Neural cell (in vitro differentiated cells): ENCODE data around the gene SHMT1. TPM values are rescaled to one million over a fixed set of nuclear protein-coding genes. Genes with fewer than 3 reads are reported as not detected.

Experiments used
- H2AFZ ChIP-seq: fragments of 200-600, 300-800 bp; sonication (generic), shearing (Covaris generic); 2 replicates; pipeline ENCODE4 v1.6.0; 2014; ENCODE audit warnings: low read depth, mild to moderate bottlenecking, antibody characterized with exemption, low read length, moderate library complexity
- H3F3A ChIP-seq: fragments of 200-600 bp; shearing (Covaris generic); 2 replicates; pipeline ENCODE4 v1.6.1; 2016; ENCODE audit warnings: mild to moderate bottlenecking, moderate library complexity, mixed read lengths, antibody characterized with exemption, low read length; ENCODE audit not compliant: insufficient read depth, poor library complexity, severe bottlenecking
- H3K27ac ChIP-seq: fragments of 200-600, 300-800 bp; sonication (generic), shearing (Covaris generic); 2 replicates; pipeline ENCODE4 v1.5.1; 2014; ENCODE audit warnings: mild to moderate bottlenecking, low read length, moderate library complexity
- H3K27me3 ChIP-seq: fragments of 300-800, 200-600 bp; sonication (generic), shearing (Covaris generic); 2 replicates; pipeline ENCODE4 v1.6.0; 2014; ENCODE audit warnings: mild to moderate bottlenecking, low read depth, low read length, moderate library complexity; ENCODE audit not compliant: insufficient read depth
- H3K36me3 ChIP-seq: fragments of 300-800, 200-600 bp; sonication (generic), shearing (Covaris generic); 2 replicates; pipeline ENCODE4 v1.5.1; 2014; ENCODE audit warnings: mild to moderate bottlenecking, antibody characterized with exemption, low read length, moderate library complexity; ENCODE audit not compliant: insufficient read depth
- H3K4me2 ChIP-seq: fragments of 300-800, 200-600 bp; sonication (generic), shearing (Covaris generic); 2 replicates; pipeline ENCODE4 v1.6.0; 2014; ENCODE audit warnings: mild to moderate bottlenecking, low read length
- H3K4me3 ChIP-seq: fragments of 300-800, 200-600 bp; sonication (generic), shearing (Covaris generic); 2 replicates; pipeline ENCODE4 v1.5.1; 2014; ENCODE audit warnings: mild to moderate bottlenecking, low read length, moderate library complexity
- H3K79me2 ChIP-seq: fragments of 200-600 bp; shearing (Covaris generic); replicated peaks from 2 replicates; pipeline ENCODE4 v1.6.0; 2014; ENCODE audit warnings: mild to moderate bottlenecking, low read length, moderate library complexity; ENCODE audit not compliant: insufficient read depth
- H3K9ac ChIP-seq: fragments of 300-800, 200-600 bp; sonication (generic), shearing (Covaris generic); 2 replicates; pipeline ENCODE4 v1.6.1; 2016; ENCODE audit warnings: mild to moderate bottlenecking, low read length, mixed read lengths
- H3K9me2 ChIP-seq: fragments of 200-600 bp; shearing (Covaris generic); 2 replicates; pipeline ENCODE4 v1.6.1; 2016; ENCODE audit warnings: mild to moderate bottlenecking, low read length, mixed read lengths; ENCODE audit not compliant: insufficient read depth
- H3K9me3 ChIP-seq: fragments of 200-600, 300-800 bp; sonication (generic), shearing (Covaris generic); 2 replicates; pipeline ENCODE4 v1.6.1; 2016; ENCODE audit warnings: mild to moderate bottlenecking, mixed run types, low read length, moderate library complexity, mixed read lengths
- H4K20me1 ChIP-seq: fragments of 200-600 bp; shearing (Covaris generic); 2 replicates; pipeline ENCODE4 v1.6.1; 2016; ENCODE audit warnings: mild to moderate bottlenecking, mixed run types; ENCODE audit not compliant: insufficient read depth
- EP300 ChIP-seq: fragments of 450-650 bp; conservative IDR thresholded peaks from 2 replicates; pipeline ENCODE4 v1.6.1; 2014; ENCODE audit warnings: antibody characterized with exemption, mild to moderate bottlenecking, moderate library complexity; ENCODE audit not compliant: poor library complexity, severe bottlenecking
- EZH2 ChIP-seq: fragments of 200-600, 300-800 bp; shearing (Covaris generic), sonication (generic); IDR thresholded peaks from 2 replicates; pipeline ENCODE4 v1.6.1; 2014; ENCODE audit warnings: antibody characterized with exemption, low read length, borderline replicate concordance, mild to moderate bottlenecking; ENCODE audit not compliant: insufficient read depth, poor library complexity, severe bottlenecking
- MXI1 ChIP-seq: fragments of 450-650 bp; conservative IDR thresholded peaks from 2 replicates; pipeline ENCODE4 v1.6.1; 2014; ENCODE audit warnings: antibody characterized with exemption, mild to moderate bottlenecking; ENCODE audit not compliant: poor library complexity, severe bottlenecking
- POLR2AphosphoS5 ChIP-seq: IDR thresholded peaks from 2 replicates; pipeline ENCODE4 v1.6.1; 2012
- RAD21 ChIP-seq: fragments of 450-650 bp; conservative IDR thresholded peaks from 2 replicates; pipeline ENCODE4 v1.6.1; 2014; ENCODE audit warnings: antibody characterized with exemption, mild to moderate bottlenecking, moderate library complexity
- SMC3 ChIP-seq: fragments of 450-650 bp; conservative IDR thresholded peaks from 2 replicates; pipeline ENCODE4 v1.6.1; 2014; ENCODE audit warnings: antibody characterized with exemption, mild to moderate bottlenecking, moderate library complexity; ENCODE audit not compliant: poor library complexity
- TAF1 ChIP-seq: IDR thresholded peaks from 2 replicates; pipeline ENCODE4 v1.6.1; 2012; ENCODE audit warnings: low read depth
- polyA plus RNA-seq: library from polyadenylated mRNA; depleted of rRNA; stranded (reverse); fragments of >200 nt; gene quantifications from 2 replicates; pipeline ENCODE4 v1.2.3, GENCODE V29; 2014
- TF ChIP-seq, protein P1 (sequence below): fragments of 450-650 bp; IDR thresholded peaks from 2 replicates; pipeline ENCODE4 v1.5.1; 2014; ENCODE audit warnings: antibody characterized with exemption, mild to moderate bottlenecking, moderate library complexity; ENCODE audit not compliant: poor library complexity, severe bottlenecking
- TF ChIP-seq, protein P2 (sequence below): IDR thresholded peaks from 2 replicates; pipeline ENCODE4 v1.6.1; 2012; ENCODE audit warnings: borderline replicate concordance

SHMT1 gene
- polyA plus RNA-seq, 1 donor from 2014 or later, result 4.5 TPM

DNA sequence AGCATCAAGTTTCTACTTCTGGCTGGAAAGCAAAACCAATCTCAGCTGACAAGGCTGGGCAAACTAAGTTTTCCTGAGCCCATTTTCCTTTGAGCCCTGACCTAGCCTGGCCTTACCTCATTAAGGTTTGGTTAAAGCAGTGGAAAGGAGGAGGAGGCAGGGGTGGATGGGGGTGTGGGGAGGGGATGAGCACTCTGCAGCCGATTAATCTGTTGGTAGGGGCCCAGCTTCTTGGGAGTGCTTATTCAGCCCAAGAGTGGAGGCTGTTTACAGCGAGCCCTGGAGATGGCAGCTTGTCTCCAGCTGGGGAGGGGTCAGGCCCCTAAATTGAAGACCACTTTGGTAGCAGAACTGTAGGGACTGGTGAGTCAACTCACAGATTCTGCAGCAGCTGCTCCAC, 36.3 kb downstream of the SHMT1 start:
- no peaks in the 10 kb centered on the region for H3K79me2 ChIP-seq
- H2AFZ ChIP-seq, result no peak overlapping the region
- H3K4me3 ChIP-seq, result no peak overlapping the region
- no peaks in the 10 kb centered on the region for H3K27me3 ChIP-seq
- no peaks in the 10 kb centered on the region for H3K9me2 ChIP-seq
- no peak overlapping the region for H3K9ac ChIP-seq
- no peak overlapping the region for H3K4me2 ChIP-seq
- TF ChIP-seq, protein P1, sequence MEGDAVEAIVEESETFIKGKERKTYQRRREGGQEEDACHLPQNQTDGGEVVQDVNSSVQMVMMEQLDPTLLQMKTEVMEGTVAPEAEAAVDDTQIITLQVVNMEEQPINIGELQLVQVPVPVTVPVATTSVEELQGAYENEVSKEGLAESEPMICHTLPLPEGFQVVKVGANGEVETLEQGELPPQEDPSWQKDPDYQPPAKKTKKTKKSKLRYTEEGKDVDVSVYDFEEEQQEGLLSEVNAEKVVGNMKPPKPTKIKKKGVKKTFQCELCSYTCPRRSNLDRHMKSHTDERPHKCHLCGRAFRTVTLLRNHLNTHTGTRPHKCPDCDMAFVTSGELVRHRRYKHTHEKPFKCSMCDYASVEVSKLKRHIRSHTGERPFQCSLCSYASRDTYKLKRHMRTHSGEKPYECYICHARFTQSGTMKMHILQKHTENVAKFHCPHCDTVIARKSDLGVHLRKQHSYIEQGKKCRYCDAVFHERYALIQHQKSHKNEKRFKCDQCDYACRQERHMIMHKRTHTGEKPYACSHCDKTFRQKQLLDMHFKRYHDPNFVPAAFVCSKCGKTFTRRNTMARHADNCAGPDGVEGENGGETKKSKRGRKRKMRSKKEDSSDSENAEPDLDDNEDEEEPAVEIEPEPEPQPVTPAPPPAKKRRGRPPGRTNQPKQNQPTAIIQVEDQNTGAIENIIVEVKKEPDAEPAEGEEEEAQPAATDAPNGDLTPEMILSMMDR, result no peak
- TF ChIP-seq MXI1, result no peak
- TF ChIP-seq SMC3, result no peak
- TF ChIP-seq TAF1, result no peak
- no peak for TF ChIP-seq EP300
- no peak for TF ChIP-seq EZH2
- no peak for TF ChIP-seq POLR2AphosphoS5
- TF ChIP-seq RAD21, result no peak
- TF ChIP-seq, protein P2, sequence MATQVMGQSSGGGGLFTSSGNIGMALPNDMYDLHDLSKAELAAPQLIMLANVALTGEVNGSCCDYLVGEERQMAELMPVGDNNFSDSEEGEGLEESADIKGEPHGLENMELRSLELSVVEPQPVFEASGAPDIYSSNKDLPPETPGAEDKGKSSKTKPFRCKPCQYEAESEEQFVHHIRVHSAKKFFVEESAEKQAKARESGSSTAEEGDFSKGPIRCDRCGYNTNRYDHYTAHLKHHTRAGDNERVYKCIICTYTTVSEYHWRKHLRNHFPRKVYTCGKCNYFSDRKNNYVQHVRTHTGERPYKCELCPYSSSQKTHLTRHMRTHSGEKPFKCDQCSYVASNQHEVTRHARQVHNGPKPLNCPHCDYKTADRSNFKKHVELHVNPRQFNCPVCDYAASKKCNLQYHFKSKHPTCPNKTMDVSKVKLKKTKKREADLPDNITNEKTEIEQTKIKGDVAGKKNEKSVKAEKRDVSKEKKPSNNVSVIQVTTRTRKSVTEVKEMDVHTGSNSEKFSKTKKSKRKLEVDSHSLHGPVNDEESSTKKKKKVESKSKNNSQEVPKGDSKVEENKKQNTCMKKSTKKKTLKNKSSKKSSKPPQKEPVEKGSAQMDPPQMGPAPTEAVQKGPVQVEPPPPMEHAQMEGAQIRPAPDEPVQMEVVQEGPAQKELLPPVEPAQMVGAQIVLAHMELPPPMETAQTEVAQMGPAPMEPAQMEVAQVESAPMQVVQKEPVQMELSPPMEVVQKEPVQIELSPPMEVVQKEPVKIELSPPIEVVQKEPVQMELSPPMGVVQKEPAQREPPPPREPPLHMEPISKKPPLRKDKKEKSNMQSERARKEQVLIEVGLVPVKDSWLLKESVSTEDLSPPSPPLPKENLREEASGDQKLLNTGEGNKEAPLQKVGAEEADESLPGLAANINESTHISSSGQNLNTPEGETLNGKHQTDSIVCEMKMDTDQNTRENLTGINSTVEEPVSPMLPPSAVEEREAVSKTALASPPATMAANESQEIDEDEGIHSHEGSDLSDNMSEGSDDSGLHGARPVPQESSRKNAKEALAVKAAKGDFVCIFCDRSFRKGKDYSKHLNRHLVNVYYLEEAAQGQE, result no peak
- no peaks in the 10 kb centered on the region for H3F3A ChIP-seq
- H3K36me3 ChIP-seq, result no peaks in the 10 kb centered on the region
- no peak overlapping the region for H3K27ac ChIP-seq
- H3K9me3 ChIP-seq, result no peaks in the 10 kb centered on the region
- H4K20me1 ChIP-seq, result no peaks in the 10 kb centered on the region

DNA sequence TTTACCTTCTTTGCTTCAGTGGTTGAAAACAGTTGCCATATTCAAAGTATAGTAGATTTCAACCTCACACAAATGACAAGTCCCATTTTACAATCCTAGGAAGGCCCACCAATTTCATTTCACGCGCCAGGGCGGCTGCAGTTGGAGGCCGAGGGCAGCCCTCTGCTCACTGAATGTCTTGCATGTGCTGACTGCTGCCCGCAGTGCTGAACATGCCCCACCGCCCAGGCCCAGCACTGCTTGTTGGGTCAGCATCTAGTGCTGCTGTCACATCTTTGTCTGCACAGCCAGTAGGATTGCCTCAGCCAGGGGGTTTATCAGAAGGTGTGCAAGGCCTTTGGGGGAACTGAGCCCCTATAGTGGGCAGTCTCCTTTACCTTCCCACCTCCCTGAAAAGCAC, 36.8 kb downstream of the SHMT1 start:
- Histone ChIP-seq H3K4me2 (no peak overlapping the region), H3K79me2 (no peaks in the 10 kb centered on the region), H3K27me3 (no peaks in the 10 kb centered on the region), H4K20me1 (no peaks in the 10 kb centered on the region), H3K27ac (no peak overlapping the region), H3K9ac (no peak overlapping the region), H3K36me3 (no peaks in the 10 kb centered on the region), H2AFZ (no peak overlapping the region), H3K9me2 (no peaks in the 10 kb centered on the region), H3F3A (no peaks in the 10 kb centered on the region), H3K9me3 (no peaks in the 10 kb centered on the region), H3K4me3 (no peak overlapping the region)
- TF ChIP-seq MXI1 (no peak), EP300 (no peak), TAF1 (no peak), POLR2AphosphoS5 (no peak), EZH2 (no peak), SMC3 (no peak), RAD21 (no peak)
- TF ChIP-seq, protein P2, result no peak
- TF ChIP-seq, protein P1, result no peak
